NB4 (cell line): ENCODE measurements around the gene LILRB5.

Experiments
- DNase-seq: peaks from one replicate; pipeline ENCODE4 v3.0.0; 2010; ENCODE audit warnings: low read depth
- H3K4me3 ChIP-seq: one replicate; pipeline ENCODE4 v1.5.1; 2011; ENCODE audit warnings: mild to moderate bottlenecking, low read depth, low read length, moderate library complexity
- MYC ChIP-seq: IDR thresholded peaks from 2 replicates; pipeline ENCODE4 v1.6.1; 2011; ENCODE audit warnings: low read depth, low read length
- POLR2A ChIP-seq: IDR thresholded peaks from 2 replicates; pipeline ENCODE4 v1.6.1; 2011; ENCODE audit warnings: mild to moderate bottlenecking; ENCODE audit not compliant: insufficient read length; ENCODE audit errors: extremely low read depth
- TF ChIP-seq, protein P1 (sequence below): IDR thresholded peaks from one replicate; pipeline ENCODE4 v1.5.1; 2012; ENCODE audit warnings: low read depth, low read length
- TF ChIP-seq, protein P2 (sequence below): IDR thresholded peaks from 2 replicates; pipeline ENCODE4 v1.6.1; 2011; ENCODE audit warnings: low read depth, low read length

The LILRB5 gene

DNA sequence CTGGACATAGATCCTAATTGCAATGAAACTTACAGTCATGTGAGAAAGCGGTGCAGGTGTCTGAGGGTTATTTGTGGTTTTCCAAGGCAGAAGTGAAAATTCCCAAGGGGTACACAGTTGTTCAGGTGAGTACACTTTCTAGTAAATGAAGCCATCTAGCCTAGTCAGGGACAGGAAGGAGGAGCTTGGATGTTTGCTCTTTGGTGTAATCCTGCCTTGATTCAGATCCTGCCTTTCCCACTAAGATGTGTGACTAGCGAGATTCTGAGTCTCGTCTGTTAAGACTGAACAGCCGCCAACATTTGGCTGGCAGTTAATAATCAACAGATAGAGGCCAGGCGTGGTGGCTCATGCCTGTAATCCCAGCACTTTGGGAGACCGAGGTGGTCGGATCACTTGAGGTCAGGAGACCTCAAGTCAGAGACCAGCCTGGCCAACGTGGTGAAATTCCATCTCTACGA is 53.9 kb downstream of the LILRB5 start:
- no peak for DNase-seq
- peak overlapping the region; percentile 98 for H3K4me3 ChIP-seq
- no peak for TF ChIP-seq POLR2A
- no peak for TF ChIP-seq MYC
- TF ChIP-seq, protein P1, sequence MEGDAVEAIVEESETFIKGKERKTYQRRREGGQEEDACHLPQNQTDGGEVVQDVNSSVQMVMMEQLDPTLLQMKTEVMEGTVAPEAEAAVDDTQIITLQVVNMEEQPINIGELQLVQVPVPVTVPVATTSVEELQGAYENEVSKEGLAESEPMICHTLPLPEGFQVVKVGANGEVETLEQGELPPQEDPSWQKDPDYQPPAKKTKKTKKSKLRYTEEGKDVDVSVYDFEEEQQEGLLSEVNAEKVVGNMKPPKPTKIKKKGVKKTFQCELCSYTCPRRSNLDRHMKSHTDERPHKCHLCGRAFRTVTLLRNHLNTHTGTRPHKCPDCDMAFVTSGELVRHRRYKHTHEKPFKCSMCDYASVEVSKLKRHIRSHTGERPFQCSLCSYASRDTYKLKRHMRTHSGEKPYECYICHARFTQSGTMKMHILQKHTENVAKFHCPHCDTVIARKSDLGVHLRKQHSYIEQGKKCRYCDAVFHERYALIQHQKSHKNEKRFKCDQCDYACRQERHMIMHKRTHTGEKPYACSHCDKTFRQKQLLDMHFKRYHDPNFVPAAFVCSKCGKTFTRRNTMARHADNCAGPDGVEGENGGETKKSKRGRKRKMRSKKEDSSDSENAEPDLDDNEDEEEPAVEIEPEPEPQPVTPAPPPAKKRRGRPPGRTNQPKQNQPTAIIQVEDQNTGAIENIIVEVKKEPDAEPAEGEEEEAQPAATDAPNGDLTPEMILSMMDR = no peak
- TF ChIP-seq, protein P2, sequence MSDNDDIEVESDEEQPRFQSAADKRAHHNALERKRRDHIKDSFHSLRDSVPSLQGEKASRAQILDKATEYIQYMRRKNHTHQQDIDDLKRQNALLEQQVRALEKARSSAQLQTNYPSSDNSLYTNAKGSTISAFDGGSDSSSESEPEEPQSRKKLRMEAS = no peak

DNA sequence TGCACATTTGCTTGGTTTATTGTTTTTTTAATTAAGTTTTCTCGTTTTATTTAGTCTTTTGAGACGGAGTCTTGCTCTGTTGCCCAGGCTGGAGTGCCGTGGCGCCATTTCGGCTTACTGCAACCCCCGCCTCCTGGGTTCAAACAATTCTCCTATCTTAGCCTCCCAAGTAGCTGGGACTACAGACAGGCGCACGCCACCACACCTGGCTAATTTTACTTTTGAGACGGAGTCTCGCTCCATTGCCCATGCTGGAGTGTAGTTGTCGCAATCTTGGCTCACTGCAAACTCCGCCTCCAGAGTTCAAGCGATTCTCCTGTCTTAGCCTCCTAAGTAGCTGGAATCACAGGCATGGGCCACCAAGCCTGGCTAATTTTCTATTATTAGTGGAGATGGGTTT is 55.1 kb downstream of the LILRB5 start:
- H3K4me3 ChIP-seq = peak overlapping the region; percentile 98
- DNase-seq = no peak
- TF ChIP-seq MYC (no peak), POLR2A (no peak)
- TF ChIP-seq, protein P1 = no peak
- TF ChIP-seq, protein P2 = no peak

DNA sequence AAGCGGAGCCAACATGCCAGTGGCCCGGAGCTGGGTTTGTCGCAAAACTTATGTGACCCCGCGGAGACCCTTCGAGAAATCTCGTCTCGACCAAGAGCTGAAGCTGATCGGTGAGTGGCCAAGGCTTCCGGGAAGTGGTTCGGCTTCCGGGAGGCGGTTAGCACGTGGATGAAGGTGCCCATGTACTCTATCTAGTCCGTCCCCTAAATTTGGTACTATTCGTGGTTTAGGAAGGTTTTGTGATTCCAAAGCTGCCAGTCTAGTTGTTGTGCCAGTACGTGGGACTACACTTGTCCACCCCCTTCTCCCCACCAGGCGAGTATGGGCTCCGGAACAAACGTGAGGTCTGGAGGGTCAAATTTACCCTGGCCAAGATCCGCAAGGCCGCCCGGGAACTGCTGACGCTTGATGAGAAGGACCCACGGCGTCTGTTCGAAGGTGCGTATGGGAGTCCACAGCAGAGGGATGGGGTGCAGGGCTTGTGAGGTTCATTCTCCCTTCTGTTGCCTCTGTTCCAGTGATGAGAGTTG is 55.8 kb downstream of the LILRB5 start:
- TF ChIP-seq, protein P2 = peak; percentile 19
- TF ChIP-seq, protein P1 = no peak
- TF ChIP-seq POLR2A = no peak
- no peak; the same call in 1 of the 2 replicates for TF ChIP-seq MYC
- DNase-seq = no peak
- peak overlapping the region; percentile 98 for H3K4me3 ChIP-seq
